Non-pigmented ciliary epithelial cell (primary cell): Measurements from ENCODE around the gene LTB4R.
"Not testable (repeated sequence)": the region's sequence is repeated elsewhere in the genome, so short reads cannot be mapped to it uniquely, and the experiment has no call there.

Experiments used
- DNase-seq: peaks from one replicate; pipeline ENCODE4 v3.0.0-alpha.2; 2010; ENCODE audit warnings: low read depth

The LTB4R gene

GRCh38 chr14:24343795-24344660, 32.7 kb downstream of the LTB4R start:
- DNase-seq = no peak

- no peak for DNase-seq
Measured at GRCh38 chr14:24347134-24347533, 35.8 kb downstream of the LTB4R start.

- no peak for DNase-seq
Measured at GRCh38 chr14:24348186-24348585, 36.9 kb downstream of the LTB4R start.

GRCh38 chr14:24349742-24350141, 38.4 kb downstream of the LTB4R start:
- no peak for DNase-seq

GRCh38 chr14:24351517-24351916, 40.2 kb downstream of the LTB4R start:
- DNase-seq = no peak

- peak; percentile 27 for DNase-seq
Measured at GRCh38 chr14:24353559-24354481, 42.5 kb downstream of the LTB4R start.

- DNase-seq = not testable (repeated sequence)
Measured at GRCh38 chr14:24354482-24354825, 43.2 kb downstream of the LTB4R start.

DNA sequence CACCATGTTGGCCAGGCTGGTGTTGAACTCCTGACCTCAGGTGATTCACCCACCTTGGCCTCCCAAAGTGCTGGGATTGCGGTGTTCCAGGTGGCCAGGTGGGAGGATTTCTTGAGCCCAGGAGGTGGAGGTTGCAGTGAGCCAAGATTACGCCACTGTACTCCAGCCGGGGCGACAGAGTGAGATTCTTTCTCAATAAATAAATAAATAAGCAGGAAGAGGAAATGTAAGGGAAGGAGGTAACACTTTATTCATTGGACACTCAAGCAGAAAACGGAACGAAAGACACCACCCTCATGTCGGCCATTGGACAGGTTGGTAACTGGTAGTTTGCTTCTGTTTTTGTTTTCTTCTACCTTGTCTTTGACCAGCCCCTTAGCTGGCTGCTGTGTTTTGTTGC, 43.7 kb downstream of the LTB4R start:
- DNase-seq = no peak

- DNase-seq = no peak
Measured at GRCh38 chr14:24356208-24356607, 44.9 kb downstream of the LTB4R start.

GRCh38 chr14:24360281-24360680, 49.0 kb downstream of the LTB4R start:
- no peak for DNase-seq

DNA sequence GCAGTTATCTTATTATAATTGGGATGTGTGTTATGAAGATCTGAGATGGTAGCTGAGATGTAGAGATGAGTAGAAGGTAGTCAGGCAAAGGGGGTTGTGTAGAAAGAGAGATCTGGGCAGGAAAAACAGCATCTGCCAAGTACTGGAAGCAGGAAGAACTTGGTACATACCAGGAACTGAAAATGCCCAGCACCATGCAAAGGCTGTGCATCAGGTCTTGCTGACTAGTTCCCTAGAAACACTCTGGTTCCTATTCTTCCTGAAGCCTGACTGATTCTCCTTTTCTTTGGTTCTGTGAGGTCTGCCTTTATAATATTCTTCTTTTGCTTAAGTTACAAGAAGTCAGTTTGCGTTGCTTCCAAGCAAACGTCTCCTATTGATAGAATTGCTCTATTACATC, 50.0 kb downstream of the LTB4R start:
- no peak for DNase-seq

GRCh38 chr14:24362241-24362960, 51.1 kb downstream of the LTB4R start:
- DNase-seq = no peak

GRCh38 chr14:24363401-24363800, 52.1 kb downstream of the LTB4R start:
- DNase-seq = no peak

DNA sequence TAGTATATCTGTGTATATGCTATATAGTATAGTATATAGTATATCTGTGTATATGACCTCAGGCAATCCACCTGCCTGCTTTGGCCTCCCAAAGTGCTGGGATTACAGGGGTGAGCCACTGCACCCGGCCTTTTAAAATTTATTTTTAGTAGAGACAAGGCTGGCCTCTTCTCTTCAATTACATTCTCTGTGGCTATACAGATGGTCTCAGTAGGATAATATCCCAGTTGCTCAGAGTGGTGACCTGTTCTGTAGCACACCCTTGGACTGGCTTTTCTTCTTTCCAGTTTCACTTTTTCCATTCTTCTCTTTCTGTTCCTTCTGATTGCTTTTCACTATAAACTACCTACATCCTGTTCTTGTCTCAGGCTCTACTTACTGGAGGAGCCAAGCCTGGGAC, 53.5 kb downstream of the LTB4R start:
- no peak for DNase-seq

DNA sequence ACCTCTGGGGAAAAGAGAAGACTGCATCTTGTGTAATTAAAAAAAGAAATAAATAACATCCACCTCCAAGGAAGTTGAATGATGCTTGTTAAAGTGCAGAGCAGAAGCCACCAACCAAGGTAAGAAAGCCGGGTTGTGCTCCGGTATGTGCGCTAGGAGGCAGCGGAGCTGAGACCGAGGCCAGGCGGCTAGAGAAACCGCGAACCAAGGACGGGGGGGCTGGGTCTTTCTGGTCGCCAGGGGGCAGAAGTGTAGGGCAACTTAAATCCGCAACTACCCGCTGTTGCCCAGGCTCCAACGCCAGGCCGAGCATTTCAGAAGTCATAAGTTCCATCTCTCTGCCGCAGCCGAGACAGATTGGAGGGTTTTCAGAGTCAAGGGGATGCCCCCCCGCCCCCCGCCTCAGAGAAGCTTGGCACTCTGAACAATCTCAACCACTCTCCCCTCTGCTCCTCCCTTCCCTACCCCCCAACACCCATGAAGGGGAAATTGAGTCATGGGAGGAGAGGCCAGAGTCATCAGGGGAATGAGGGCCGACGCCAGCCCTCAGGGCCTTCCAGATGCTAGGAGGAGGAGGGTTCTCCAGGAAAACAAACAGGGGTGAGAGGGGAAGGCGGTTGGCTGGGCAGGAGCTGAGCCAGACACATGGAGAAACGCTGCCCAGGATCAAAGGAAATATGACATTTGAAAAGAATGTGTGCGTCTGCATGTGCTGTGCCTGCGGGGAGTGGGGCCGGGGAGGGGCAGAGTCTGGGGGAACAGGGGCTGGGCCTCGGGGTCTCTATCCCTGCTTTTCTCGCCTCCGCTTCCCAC, 54.5 kb downstream of the LTB4R start:
- peak; percentile 63 for DNase-seq

GRCh38 chr14:24366413-24366720, 55.1 kb downstream of the LTB4R start:
- no peak for DNase-seq

DNA sequence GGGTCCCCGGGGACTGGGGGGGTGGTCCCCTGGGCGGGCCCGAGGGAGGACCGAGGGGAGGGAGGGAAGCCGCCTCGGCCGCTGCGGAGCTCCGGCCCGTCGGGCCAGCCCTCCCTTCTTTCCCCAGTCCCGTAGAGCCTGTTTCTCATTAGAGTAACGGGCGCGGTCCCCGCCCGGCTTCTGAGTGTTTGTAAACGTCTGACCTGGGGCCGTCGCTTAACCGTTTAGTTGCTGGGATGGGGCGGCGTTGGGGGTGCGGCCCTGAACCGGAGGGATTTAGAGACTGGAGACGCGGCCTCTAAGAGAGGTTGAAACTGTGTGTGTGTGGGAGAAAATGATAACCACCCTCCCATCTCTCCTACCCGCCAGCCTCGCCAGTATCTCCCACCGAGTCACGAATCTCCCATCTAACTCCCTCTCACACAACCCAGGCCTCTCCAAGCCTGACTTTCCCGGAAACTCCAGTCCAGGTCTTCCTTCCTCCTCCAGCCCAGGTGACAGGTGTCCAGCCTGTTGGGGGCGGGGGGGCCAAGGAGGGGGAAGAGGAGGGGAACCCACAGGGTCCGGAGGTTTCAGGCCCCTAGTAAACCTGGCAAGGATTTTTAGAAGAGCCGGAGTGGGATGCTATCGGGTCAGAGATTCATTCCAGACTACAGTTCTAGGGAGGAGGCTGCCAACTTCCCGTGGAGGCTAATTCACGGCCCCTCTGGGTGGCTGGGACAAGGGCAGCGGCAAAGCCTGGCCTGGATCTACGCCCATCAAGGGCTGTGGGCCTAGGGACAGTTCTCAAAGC, 55.6 kb downstream of the LTB4R start:
- peak; percentile 42 for DNase-seq
